ENCODE measurements around the gene TMEM131L.
A peak's percentile ranks its signal among the peaks of the same experiment; 100 is the strongest.
"Not testable (repeated sequence)": the region's sequence is repeated elsewhere in the genome, so short reads cannot be mapped to it uniquely, and the experiment has no call there.

The TMEM131L gene

GRCh38 chr4:153447175-153447905, 18.8 kb upstream of the TMEM131L start:
- DNase-seq (ENCODE audit: low read depth in 3 of 3), result no peak

GRCh38 chr4:153448003-153448731, 18.0 kb upstream of the TMEM131L start:
- DNase-seq (ENCODE audit: low read depth in 3 of 3), result no peak

DNA sequence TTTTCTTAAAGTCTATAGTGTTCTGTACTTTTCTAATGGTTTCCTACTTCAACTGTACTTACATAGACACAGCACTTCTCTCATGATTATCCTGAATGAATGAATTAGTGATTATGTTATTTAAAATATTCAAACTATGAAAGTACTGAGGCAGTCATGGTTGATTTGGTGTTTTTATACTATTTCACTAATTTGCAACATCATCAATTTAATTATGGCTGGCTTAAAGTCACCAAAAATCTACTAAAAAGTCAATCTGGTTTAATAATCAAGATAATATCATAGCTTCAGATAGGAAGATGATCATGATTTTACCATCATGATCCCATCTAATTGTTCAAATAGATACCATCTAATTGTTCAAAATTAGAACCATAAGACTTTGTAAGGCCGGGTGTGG, 16.8 kb upstream of the TMEM131L start:
- no peak for DNase-seq (ENCODE audit: low read depth in 3 of 3)

GRCh38 chr4:153450544-153450917, 15.6 kb upstream of the TMEM131L start:
- no peak for DNase-seq (ENCODE audit: low read depth in 3 of 3)

GRCh38 chr4:153451145-153451544, 15.0 kb upstream of the TMEM131L start:
- not testable (repeated sequence) for DNase-seq (ENCODE audit: low read depth in 3 of 3)

GRCh38 chr4:153451911-153452657, 14.1 kb upstream of the TMEM131L start:
- no peak for DNase-seq (ENCODE audit: low read depth in 3 of 3)

GRCh38 chr4:153452658-153453378, 13.3 kb upstream of the TMEM131L start:
- DNase-seq (ENCODE audit: low read depth in 3 of 3), result no peak

GRCh38 chr4:153453402-153453801, 12.8 kb upstream of the TMEM131L start:
- DNase-seq (ENCODE audit: low read depth in 3 of 3), result no peak

GRCh38 chr4:153458969-153459368, 7.2 kb upstream of the TMEM131L start:
- no peak for DNase-seq (ENCODE audit: low read depth in 3 of 3)

- not testable (repeated sequence) for DNase-seq (ENCODE audit: low read depth in 3 of 3)
Measured at GRCh38 chr4:153461549-153461948, 4.6 kb upstream of the TMEM131L start.

GRCh38 chr4:153464068-153464467, 2.1 kb upstream of the TMEM131L start:
- DNase-seq (ENCODE audit: low read depth in 3 of 3), result no peak

GRCh38 chr4:153465140-153465539, 1.0 kb upstream of the TMEM131L start:
- DNase-seq (ENCODE audit: low read depth in 3 of 3), result no peak

- peak in 1 of 3 experiments; percentile 31 for DNase-seq (ENCODE audit: low read depth in 3 of 3)
Measured at GRCh38 chr4:153465615-153466080, 512 bp upstream of the TMEM131L start.

GRCh38 chr4:153466949-153467896, 1.1 kb downstream of the TMEM131L start:
- DNase-seq (ENCODE audit: low read depth in 3 of 3), result peak in 2 of 3 experiments; percentile 14 to 44

DNA sequence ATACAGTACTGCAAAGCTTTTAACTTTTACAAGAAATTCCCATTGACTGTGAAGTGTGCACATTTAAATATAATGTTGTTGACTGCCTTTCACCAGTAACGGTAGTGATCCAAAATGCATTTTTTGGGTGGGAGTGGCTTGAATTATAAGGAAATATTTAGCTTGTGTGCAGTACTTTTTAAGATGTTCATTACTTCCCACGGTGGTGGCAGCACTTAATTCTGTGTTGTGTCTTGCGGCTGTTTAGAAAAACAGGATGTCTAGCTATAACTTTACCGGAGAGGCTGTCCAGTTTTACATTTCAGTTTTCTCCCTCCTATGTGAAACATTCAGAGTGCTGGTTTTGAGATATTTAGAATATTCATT, 1.7 kb downstream of the TMEM131L start:
- DNase-seq (ENCODE audit: low read depth in 3 of 3), result no peak

- no peak for DNase-seq (ENCODE audit: low read depth in 3 of 3)
Measured at GRCh38 chr4:153468587-153468986, 2.4 kb downstream of the TMEM131L start.

GRCh38 chr4:153469031-153469430, 2.9 kb downstream of the TMEM131L start:
- no peak for DNase-seq (ENCODE audit: low read depth in 3 of 3)

DNA sequence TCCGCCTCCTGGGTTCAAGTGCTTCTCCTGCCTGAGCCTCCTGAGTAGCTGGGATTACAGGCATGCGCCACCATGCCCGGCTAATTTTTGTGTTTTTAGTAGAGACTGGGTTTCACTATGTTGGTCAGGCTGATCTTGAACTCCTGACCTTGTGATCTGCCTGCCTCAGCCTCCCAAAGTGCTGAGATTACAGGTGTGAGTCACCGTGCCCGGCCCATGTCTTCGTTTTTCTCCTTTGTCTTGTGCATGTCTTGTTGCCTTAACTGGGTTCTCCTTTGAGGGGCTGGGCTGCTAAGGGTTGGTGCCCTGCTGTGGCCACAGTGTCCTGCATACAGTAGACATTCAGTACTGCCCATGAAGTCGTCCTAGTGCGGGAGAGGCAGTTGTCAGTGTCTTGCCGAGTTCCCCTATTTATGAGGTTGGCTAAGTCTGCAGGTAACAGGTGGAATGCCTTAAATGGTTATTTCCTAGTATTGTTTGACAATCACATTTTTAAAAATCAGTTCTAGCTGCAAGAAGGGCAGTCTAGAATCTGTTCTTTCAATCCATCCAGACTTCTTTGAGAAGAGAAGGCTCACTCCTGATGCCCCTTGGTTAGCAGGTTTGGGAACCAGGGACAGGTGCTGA, 5.0 kb downstream of the TMEM131L start:
- peak in 1 of 3 experiments; percentile 29 for DNase-seq (ENCODE audit: low read depth in 3 of 3)

DNA sequence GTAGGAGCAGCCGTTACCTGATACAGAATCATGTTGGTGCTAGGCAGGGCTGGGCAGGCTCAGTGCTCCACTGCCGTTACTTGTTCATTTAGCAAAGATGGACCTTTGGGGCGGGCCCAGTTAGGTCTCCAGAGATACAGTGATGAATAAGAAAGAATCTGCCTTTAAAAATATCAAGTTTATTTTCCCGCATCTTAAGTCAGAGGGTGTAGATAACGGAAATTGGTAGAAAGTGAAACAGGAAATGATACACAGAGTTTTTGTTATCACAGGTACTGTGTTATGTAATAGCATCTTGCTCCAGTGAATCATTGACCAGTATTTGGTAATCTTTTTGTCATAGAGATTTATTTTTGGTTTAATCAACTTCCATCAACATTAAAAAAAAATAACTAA, 5.5 kb downstream of the TMEM131L start:
- DNase-seq (ENCODE audit: low read depth in 3 of 3), result no peak
